Activated T-helper 17 cell treated with anti-CD3 and anti-CD28 coated beads, Interleukin-2, amount 50 U/mL, for 72 hours (primary cell): ENCODE measurements around the gene CSPG5. TPM values are rescaled to one million over a fixed set of nuclear protein-coding genes. Genes with fewer than 3 reads are reported as not detected.

Experiments
- ATAC-seq: fragments of 150-1000 bp; cut with Tn5 transposase; replicated peaks from 2 replicates; pipeline ENCODE4 v1.10.0; 2021; ENCODE audit warnings: mild to moderate bottlenecking, moderate library complexity
- H3K27ac Mint-ChIP-seq: one replicate; pipeline ENCODE4 v1.8.0; 2022; ENCODE audit warnings: mixed read lengths
- H3K27me3 Mint-ChIP-seq: one replicate; pipeline ENCODE4 v1.8.0; 2022; ENCODE audit warnings: mixed read lengths
- H3K36me3 Mint-ChIP-seq: one replicate; pipeline ENCODE4 v1.8.0; 2022; ENCODE audit warnings: low read depth, mild to moderate bottlenecking, mixed read lengths
- H3K4me1 Mint-ChIP-seq: one replicate; pipeline ENCODE4 v1.8.0; 2022; ENCODE audit warnings: mixed read lengths
- H3K4me3 Mint-ChIP-seq: one replicate; pipeline ENCODE4 v1.8.0; 2022; ENCODE audit warnings: mild to moderate bottlenecking, mixed read lengths
- H3K9me3 Mint-ChIP-seq: one replicate; pipeline ENCODE4 v1.8.0; 2022; ENCODE audit warnings: mixed read lengths
- total RNA-seq, 2 donors: library from RNA; stranded (reverse); gene quantifications; one replicate each; pipeline ENCODE4 v1.2.3, GENCODE V29; 2022

The CSPG5 gene
- under 1 TPM; 0.79 to 0.91 TPM for total RNA-seq

- Mint-ChIP-seq H3K27ac (no peak within 1 kb of the TSS), H3K36me3 (no peaks in the 10 kb centered on the region), H3K9me3 (no peaks in the 10 kb centered on the region), H3K4me3 (peak within 1 kb of the TSS; percentile 26), H3K4me1 (no peaks in the 10 kb centered on the region), H3K27me3 (peaks cover 10% of the 10 kb centered on the region)
- ATAC-seq: peak; percentile 61
These were observed at the start of gene CSPG5 for GRCh38 chr3:47578691-47579632. CSPG5 (minus strand) TSS chr3:47578865; CDS start chr3:47578693, 172 bp downstream.

GRCh38 chr3:47628426-47628825 lies 49.8 kb upstream of the CSPG5 start:
- no peaks in the 10 kb centered on the region for H3K4me1 Mint-ChIP-seq
- H3K36me3 Mint-ChIP-seq: peaks cover 80% of the 10 kb centered on the region
- no peak for ATAC-seq
- no peak overlapping the region for H3K4me3 Mint-ChIP-seq
- no peak overlapping the region for H3K27ac Mint-ChIP-seq
- no peaks in the 10 kb centered on the region for H3K27me3 Mint-ChIP-seq
- no peaks in the 10 kb centered on the region for H3K9me3 Mint-ChIP-seq

GRCh38 chr3:47622671-47623461 lies 44.2 kb upstream of the CSPG5 start:
- ATAC-seq: no peak
- Mint-ChIP-seq H3K36me3 (peaks cover 24% of the 10 kb centered on the region), H3K4me1 (no peaks in the 10 kb centered on the region), H3K27ac (no peak overlapping the region), H3K4me3 (no peak overlapping the region), H3K9me3 (no peaks in the 10 kb centered on the region), H3K27me3 (no peaks in the 10 kb centered on the region)

- Mint-ChIP-seq H3K27ac (peak overlapping the region; percentile 39), H3K27me3 (no peaks in the 10 kb centered on the region), H3K9me3 (no peaks in the 10 kb centered on the region), H3K4me3 (no peak overlapping the region), H3K36me3 (peaks cover 7% of the 10 kb centered on the region), H3K4me1 (no peaks in the 10 kb centered on the region)
- ATAC-seq: no peak
These were observed 38.7 kb upstream of the CSPG5 start for GRCh38 chr3:47617086-47618010.

GRCh38 chr3:47614788-47615187 lies 36.1 kb upstream of the CSPG5 start:
- no peaks in the 10 kb centered on the region for H3K9me3 Mint-ChIP-seq
- H3K27ac Mint-ChIP-seq: no peak overlapping the region
- H3K4me3 Mint-ChIP-seq: no peak overlapping the region
- peaks cover 5% of the 10 kb centered on the region for H3K4me1 Mint-ChIP-seq
- ATAC-seq: peak; percentile 55
- no peaks in the 10 kb centered on the region for H3K27me3 Mint-ChIP-seq
- H3K36me3 Mint-ChIP-seq: peaks cover 32% of the 10 kb centered on the region

- H3K4me3 Mint-ChIP-seq: no peak overlapping the region
- peaks cover 43% of the 10 kb centered on the region for H3K36me3 Mint-ChIP-seq
These were observed 35.1 kb upstream of the CSPG5 start for GRCh38 chr3:47613722-47614121.

GRCh38 chr3:47612879-47613278 lies 34.2 kb upstream of the CSPG5 start:
- no peak overlapping the region for H3K27ac Mint-ChIP-seq
- no peaks in the 10 kb centered on the region for H3K27me3 Mint-ChIP-seq
- no peaks in the 10 kb centered on the region for H3K9me3 Mint-ChIP-seq
- peaks cover 5% of the 10 kb centered on the region for H3K4me1 Mint-ChIP-seq
- ATAC-seq: no peak
- peaks cover 52% of the 10 kb centered on the region for H3K36me3 Mint-ChIP-seq
- H3K4me3 Mint-ChIP-seq: no peak overlapping the region

More at GRCh38 chr3:47613722-47614121, 35.1 kb upstream of the CSPG5 start:
- Mint-ChIP-seq H3K4me1 (peaks cover 5% of the 10 kb centered on the region), H3K27me3 (no peaks in the 10 kb centered on the region), H3K9me3 (no peaks in the 10 kb centered on the region), H3K27ac (no peak overlapping the region)
- no peak for ATAC-seq

- Mint-ChIP-seq H3K4me3 (no peak overlapping the region), H3K36me3 (peaks cover 59% of the 10 kb centered on the region), H3K9me3 (no peaks in the 10 kb centered on the region), H3K27me3 (no peaks in the 10 kb centered on the region), H3K4me1 (peaks cover 5% of the 10 kb centered on the region), H3K27ac (peak overlapping the region; percentile 72)
- no peak for ATAC-seq
These were observed 33.5 kb upstream of the CSPG5 start for GRCh38 chr3:47612178-47612577.

GRCh38 chr3:47611576-47611975 lies 32.9 kb upstream of the CSPG5 start:
- no peak for ATAC-seq
- H3K4me1 Mint-ChIP-seq: peaks cover 5% of the 10 kb centered on the region
- H3K9me3 Mint-ChIP-seq: no peaks in the 10 kb centered on the region
- no peaks in the 10 kb centered on the region for H3K27me3 Mint-ChIP-seq
- H3K4me3 Mint-ChIP-seq: no peak overlapping the region
- peak overlapping the region; percentile 72 for H3K27ac Mint-ChIP-seq
- peaks cover 63% of the 10 kb centered on the region for H3K36me3 Mint-ChIP-seq

- Mint-ChIP-seq H3K4me1 (peaks cover 5% of the 10 kb centered on the region), H3K36me3 (peaks cover 73% of the 10 kb centered on the region), H3K27me3 (no peaks in the 10 kb centered on the region), H3K4me3 (no peak overlapping the region), H3K9me3 (no peaks in the 10 kb centered on the region), H3K27ac (no peak overlapping the region)
- ATAC-seq: no peak
These were observed 31.9 kb upstream of the CSPG5 start for GRCh38 chr3:47610583-47610982.

GRCh38 chr3:47607335-47607734 lies 28.7 kb upstream of the CSPG5 start:
- Mint-ChIP-seq H3K27ac (no peak overlapping the region), H3K9me3 (no peaks in the 10 kb centered on the region), H3K4me3 (no peak overlapping the region), H3K36me3 (peaks cover 97% of the 10 kb centered on the region), H3K4me1 (peaks cover 5% of the 10 kb centered on the region), H3K27me3 (no peaks in the 10 kb centered on the region)
- ATAC-seq: no peak

- Mint-ChIP-seq H3K9me3 (no peaks in the 10 kb centered on the region), H3K27me3 (no peaks in the 10 kb centered on the region)
These were observed 27.5 kb upstream of the CSPG5 start for GRCh38 chr3:47606165-47606564.

GRCh38 chr3:47605652-47606051 lies 27.0 kb upstream of the CSPG5 start:
- H3K27me3 Mint-ChIP-seq: no peaks in the 10 kb centered on the region
- no peaks in the 10 kb centered on the region for H3K4me1 Mint-ChIP-seq
- H3K36me3 Mint-ChIP-seq: peaks cover 95% of the 10 kb centered on the region
- no peak for ATAC-seq
- no peaks in the 10 kb centered on the region for H3K9me3 Mint-ChIP-seq
- no peak overlapping the region for H3K4me3 Mint-ChIP-seq
- H3K27ac Mint-ChIP-seq: no peak overlapping the region

More at GRCh38 chr3:47606165-47606564, 27.5 kb upstream of the CSPG5 start:
- Mint-ChIP-seq H3K4me1 (no peaks in the 10 kb centered on the region), H3K36me3 (peaks cover 95% of the 10 kb centered on the region), H3K27ac (no peak overlapping the region), H3K4me3 (no peak overlapping the region)
- no peak for ATAC-seq

- no peak overlapping the region for H3K4me3 Mint-ChIP-seq
- H3K4me1 Mint-ChIP-seq: no peaks in the 10 kb centered on the region
- H3K9me3 Mint-ChIP-seq: no peaks in the 10 kb centered on the region
- H3K27ac Mint-ChIP-seq: no peak overlapping the region
- peaks cover 94% of the 10 kb centered on the region for H3K36me3 Mint-ChIP-seq
- ATAC-seq: no peak
- no peaks in the 10 kb centered on the region for H3K27me3 Mint-ChIP-seq
These were observed 25.5 kb upstream of the CSPG5 start for GRCh38 chr3:47604145-47604544.
